Parathyroid adenoma (tissue), 2 donors: ENCODE measurements around the gene DNAJB1.

Experiments used
- H2AFZ ChIP-seq: fragments of 300-600 bp; sonication (generic); one replicate; pipeline ENCODE4 v1.7.0; 2017; ENCODE audit warnings: antibody characterized with exemption, mild to moderate bottlenecking
- H3K27ac ChIP-seq: fragments of 300-600 bp; sonication (generic); one replicate; pipeline ENCODE4 v1.7.0; 2017
- H3K27me3 ChIP-seq: fragments of 300-600 bp; sonication (generic); one replicate; pipeline ENCODE4 v1.7.0; 2017; ENCODE audit warnings: low read length; ENCODE audit not compliant: control insufficient read depth, insufficient read depth
- H3K36me3 ChIP-seq: fragments of 300-600 bp; sonication (generic); one replicate; pipeline ENCODE4 v1.7.0; 2017; ENCODE audit warnings: low read length; ENCODE audit not compliant: control insufficient read depth, insufficient read depth
- H3K4me1 ChIP-seq: fragments of 300-600 bp; sonication (generic); one replicate; pipeline ENCODE4 v1.7.0; 2017; ENCODE audit warnings: control low read depth
- H3K4me2 ChIP-seq: fragments of 300-600 bp; sonication (generic); one replicate; pipeline ENCODE4 v1.7.0; 2017; ENCODE audit warnings: low read length
- H3K4me3 ChIP-seq: fragments of 300-600 bp; sonication (generic); one replicate; pipeline ENCODE4 v1.7.0; 2017; ENCODE audit warnings: low read depth, low read length
- H3K79me2 ChIP-seq: fragments of 300-600 bp; sonication (generic); one replicate; pipeline ENCODE4 v1.7.0; 2017; ENCODE audit warnings: control low read depth
- H3K9ac ChIP-seq: fragments of 300-600 bp; sonication (generic); one replicate; pipeline ENCODE4 v1.7.0; 2017; ENCODE audit warnings: mild to moderate bottlenecking
- H3K9me3 ChIP-seq: fragments of 300-600 bp; sonication (generic); one replicate; pipeline ENCODE4 v1.7.0; 2017; ENCODE audit warnings: low read length; ENCODE audit not compliant: control insufficient read depth
- TF ChIP-seq, protein P1 (sequence below): fragments of 300-600 bp; sonication (generic); IDR thresholded peaks from one replicate; pipeline ENCODE4 v1.7.0; 2017; ENCODE audit warnings: antibody characterized with exemption, mild to moderate bottlenecking
- donor health status: primary hyperparathyroidism.

DNAJB1 gene

GRCh38 chr19:14514215-14514863 is 3.9 kb downstream of the DNAJB1 start:
- Histone ChIP-seq H3K79me2 (peaks cover 14% of the 10 kb centered on the region), H3K9me3 (no peaks in the 10 kb centered on the region), H3K27me3 (no peaks in the 10 kb centered on the region), H2AFZ (no peak overlapping the region), H3K9ac (no peak overlapping the region), H3K27ac (no peak overlapping the region), H3K36me3 (no peaks in the 10 kb centered on the region), H3K4me3 (no peak overlapping the region), H3K4me1 (peaks cover 20% of the 10 kb centered on the region), H3K4me2 (no peak overlapping the region)
- TF ChIP-seq, protein P1, sequence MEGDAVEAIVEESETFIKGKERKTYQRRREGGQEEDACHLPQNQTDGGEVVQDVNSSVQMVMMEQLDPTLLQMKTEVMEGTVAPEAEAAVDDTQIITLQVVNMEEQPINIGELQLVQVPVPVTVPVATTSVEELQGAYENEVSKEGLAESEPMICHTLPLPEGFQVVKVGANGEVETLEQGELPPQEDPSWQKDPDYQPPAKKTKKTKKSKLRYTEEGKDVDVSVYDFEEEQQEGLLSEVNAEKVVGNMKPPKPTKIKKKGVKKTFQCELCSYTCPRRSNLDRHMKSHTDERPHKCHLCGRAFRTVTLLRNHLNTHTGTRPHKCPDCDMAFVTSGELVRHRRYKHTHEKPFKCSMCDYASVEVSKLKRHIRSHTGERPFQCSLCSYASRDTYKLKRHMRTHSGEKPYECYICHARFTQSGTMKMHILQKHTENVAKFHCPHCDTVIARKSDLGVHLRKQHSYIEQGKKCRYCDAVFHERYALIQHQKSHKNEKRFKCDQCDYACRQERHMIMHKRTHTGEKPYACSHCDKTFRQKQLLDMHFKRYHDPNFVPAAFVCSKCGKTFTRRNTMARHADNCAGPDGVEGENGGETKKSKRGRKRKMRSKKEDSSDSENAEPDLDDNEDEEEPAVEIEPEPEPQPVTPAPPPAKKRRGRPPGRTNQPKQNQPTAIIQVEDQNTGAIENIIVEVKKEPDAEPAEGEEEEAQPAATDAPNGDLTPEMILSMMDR = no peak

DNA sequence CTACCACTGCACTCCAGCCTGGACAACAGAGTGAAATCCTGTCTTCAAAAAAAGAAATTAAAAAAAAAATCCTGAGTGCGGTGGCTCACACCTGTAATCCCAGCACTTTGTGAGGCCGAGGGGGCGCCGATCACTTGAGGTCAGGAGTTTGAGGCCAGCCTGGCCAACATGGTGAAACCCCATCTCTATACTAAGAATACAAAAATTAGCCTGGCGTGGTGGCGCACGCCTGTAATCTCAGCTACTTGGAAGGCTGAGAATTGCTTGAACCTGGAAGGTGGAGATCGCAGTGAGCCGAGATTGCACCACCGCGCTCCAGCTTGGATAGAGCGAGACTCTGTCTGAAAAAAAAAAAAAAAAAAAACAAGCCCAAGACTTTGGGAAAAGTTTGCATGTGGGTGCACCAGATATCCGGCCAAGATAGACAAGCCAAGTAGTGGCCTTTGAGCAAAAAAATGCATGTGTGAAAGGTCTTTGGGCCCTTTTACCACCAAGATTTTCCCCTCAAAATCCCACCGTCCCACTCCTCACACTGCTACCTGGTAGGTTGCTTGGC is 5.7 kb downstream of the DNAJB1 start:
- Histone ChIP-seq H3K27ac (no peak overlapping the region), H3K79me2 (peaks cover 14% of the 10 kb centered on the region), H3K4me2 (no peak overlapping the region), H3K4me1 (peaks cover 20% of the 10 kb centered on the region), H3K27me3 (no peaks in the 10 kb centered on the region), H3K9ac (no peak overlapping the region), H3K4me3 (no peak overlapping the region), H3K36me3 (no peaks in the 10 kb centered on the region), H2AFZ (no peak overlapping the region), H3K9me3 (no peaks in the 10 kb centered on the region)
- TF ChIP-seq, protein P1 = no peak

DNA sequence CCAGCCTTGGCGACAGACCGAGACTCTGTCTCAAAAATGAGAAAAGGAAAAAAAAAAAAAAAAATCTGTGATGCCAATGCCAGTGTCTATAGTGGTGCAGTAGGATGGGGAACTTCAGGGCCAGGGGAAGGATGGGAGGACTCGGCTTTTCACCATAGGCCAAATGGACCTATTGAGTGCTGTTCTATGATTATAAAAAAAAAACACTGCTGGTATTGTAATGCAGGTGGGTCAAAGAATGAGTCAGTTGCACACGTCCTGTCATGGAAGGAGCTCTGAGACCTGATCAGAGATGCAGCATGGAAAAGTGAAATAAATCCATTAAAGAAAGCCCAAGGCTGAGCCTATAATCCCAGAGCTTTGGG is 7.0 kb downstream of the DNAJB1 start:
- no peak overlapping the region for H3K4me3 ChIP-seq
- no peak overlapping the region for H3K9ac ChIP-seq
- H3K36me3 ChIP-seq = no peaks in the 10 kb centered on the region
- H3K4me1 ChIP-seq = peaks cover 15% of the 10 kb centered on the region
- no peaks in the 10 kb centered on the region for H3K9me3 ChIP-seq
- H3K27ac ChIP-seq = no peak overlapping the region
- no peak overlapping the region for H3K4me2 ChIP-seq
- no peak overlapping the region for H2AFZ ChIP-seq
- TF ChIP-seq, protein P1 = no peak
- no peaks in the 10 kb centered on the region for H3K27me3 ChIP-seq
- H3K79me2 ChIP-seq = peaks cover 6% of the 10 kb centered on the region

DNA sequence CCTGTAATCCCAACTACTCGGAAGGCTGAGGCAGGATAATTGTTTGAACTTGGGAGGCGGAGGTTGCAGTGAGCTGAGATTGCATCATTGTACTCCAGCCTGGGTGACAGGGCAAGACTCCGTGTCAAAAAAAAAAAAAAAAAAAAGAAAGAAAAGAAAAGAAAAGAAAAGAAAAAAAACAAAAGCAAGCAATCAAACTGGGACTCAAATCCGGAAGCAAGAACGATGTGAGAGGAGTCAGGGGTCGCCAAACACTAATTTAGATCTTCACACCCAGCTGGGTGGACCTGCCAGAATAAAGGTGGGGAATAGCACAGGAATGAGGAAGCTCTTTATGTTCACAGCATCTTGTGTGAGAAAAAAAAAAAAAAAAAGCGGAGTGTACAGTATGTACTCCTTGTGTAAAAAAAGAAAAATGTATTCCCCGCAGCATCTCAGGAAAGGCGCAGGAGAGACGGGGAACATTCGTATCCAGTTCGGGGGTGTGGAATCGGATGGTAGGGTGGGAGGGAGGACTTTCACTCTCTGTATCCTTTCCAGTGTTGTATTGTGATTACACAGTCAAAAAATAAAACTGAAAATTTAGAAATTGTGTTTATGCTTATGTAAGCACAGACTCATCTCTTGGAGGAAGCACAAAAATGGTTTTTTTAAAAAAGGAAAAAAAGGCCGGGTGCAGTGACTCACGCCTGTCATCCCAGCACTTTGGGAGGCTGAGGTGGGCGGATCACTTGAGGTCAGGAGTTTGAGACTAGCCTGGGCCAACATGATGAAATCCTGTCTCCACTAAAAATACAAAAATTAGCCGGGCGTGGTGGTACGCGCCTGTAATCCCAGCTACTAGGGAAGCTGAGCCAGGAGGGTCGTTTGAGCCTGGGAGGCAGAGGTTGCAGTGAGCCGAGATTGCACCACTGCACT is 7.6 kb downstream of the DNAJB1 start:
- peaks cover 9% of the 10 kb centered on the region for H3K4me1 ChIP-seq
- H3K9ac ChIP-seq = no peak overlapping the region
- H3K4me2 ChIP-seq = no peak overlapping the region
- H2AFZ ChIP-seq = no peak overlapping the region
- H3K79me2 ChIP-seq = peaks cover 2% of the 10 kb centered on the region
- no peaks in the 10 kb centered on the region for H3K36me3 ChIP-seq
- TF ChIP-seq, protein P1 = no peak
- H3K27ac ChIP-seq = no peak overlapping the region
- no peaks in the 10 kb centered on the region for H3K9me3 ChIP-seq
- no peaks in the 10 kb centered on the region for H3K27me3 ChIP-seq
- H3K4me3 ChIP-seq = no peak overlapping the region
